ENCODE results near the gene ANGPTL5. TPM values are rescaled to one million over a fixed set of nuclear protein-coding genes. Genes with fewer than 3 reads are reported as not detected.
"Not testable (repeated sequence)": the region's sequence is repeated elsewhere in the genome, so short reads cannot be mapped to it uniquely, and the experiment has no call there.

Gene ANGPTL5
- polyA plus RNA-seq, 5 donors = 0.04 to 0.13 (median 0.07) TPM; not detected in 1

GRCh38 chr11:101889767-101890166 is 26.6 kb downstream of the ANGPTL5 start:
- no peak for DNase-seq

- DNase-seq = no peak
Measured at GRCh38 chr11:101885631-101886030, 30.7 kb downstream of the ANGPTL5 start.

DNA sequence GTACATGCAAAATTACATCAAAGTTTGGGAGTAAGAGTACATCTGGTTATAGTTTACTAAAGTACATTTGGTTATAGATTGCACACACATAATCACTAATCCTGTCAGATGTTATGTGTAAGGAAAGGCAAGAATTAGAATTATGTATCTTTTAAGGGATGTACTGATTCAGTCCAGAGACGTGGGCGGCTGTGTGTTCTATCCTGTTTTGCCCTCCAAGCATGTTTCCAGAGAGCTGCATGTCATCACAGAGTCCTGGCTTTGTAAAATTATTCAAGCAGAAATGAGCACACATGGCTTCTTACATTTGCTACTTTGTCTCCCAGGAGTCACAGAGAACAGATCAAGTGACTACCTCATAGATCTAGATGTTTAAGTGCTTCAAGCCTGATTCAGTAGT is 34.7 kb downstream of the ANGPTL5 start:
- DNase-seq = no peak

GRCh38 chr11:101880222-101880621 is 36.1 kb downstream of the ANGPTL5 start:
- DNase-seq = no peak

GRCh38 chr11:101872171-101872882 is 44.0 kb downstream of the ANGPTL5 start:
- DNase-seq = no peak

GRCh38 chr11:101870510-101870909 is 45.8 kb downstream of the ANGPTL5 start:
- DNase-seq = no peak

DNA sequence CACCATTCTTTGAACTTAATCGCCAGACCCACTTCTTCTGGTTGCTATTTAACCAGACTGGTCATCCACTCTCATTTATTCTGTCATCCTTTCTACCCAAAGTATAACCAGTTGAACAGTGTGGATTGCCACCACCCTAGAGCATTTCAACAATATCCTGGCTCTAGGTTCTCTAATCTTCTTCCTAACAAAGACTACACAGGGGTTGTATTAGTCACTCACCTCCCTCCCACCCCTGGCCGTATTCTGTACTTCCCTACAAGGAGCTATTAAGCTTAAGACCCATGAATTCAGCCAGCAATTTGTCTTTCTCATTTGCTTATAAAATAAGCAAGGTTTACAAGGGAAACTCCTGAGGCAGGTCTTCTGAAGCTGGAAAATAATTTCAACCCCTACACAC is 48.4 kb downstream of the ANGPTL5 start:
- no peak for DNase-seq

DNA sequence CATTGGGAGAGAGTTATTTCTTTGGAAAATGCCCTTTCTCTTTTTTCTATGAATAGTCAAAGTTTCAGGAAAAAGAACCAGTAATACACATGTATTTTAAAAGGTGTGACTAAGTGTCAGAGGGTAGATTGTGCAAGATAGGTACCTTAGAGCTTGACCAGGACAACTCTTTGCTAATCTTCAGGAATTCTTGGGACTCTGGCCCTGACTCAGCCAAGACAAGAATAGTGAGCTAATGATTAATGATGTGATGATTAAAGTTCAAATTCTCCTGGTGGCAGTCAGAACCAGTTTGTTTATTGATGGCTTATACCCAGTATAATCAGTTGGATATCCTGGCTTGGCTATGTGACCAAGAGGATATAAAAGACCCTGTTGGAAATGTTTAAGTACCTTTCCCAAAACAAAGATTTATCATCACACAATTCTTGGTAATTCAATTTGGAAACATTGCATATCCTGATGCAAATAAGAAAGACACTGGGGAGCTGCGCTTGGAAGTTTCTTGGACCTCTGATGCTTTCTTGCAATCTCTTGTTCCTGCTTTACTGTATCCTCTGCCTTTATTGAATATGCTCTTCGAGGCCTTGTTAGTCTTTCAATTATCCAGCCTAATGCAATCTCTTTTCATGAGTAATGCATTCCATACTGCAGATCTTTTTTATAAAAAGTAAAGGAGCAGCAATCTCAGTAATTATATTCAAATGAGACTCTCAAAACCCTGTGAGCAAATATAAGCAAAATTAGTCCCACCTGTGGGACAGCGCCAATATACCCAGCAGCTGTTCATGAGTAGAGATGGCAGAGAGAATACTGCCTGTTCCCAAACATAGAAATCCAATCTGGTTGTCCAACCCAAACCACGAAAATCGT is 49.5 kb downstream of the ANGPTL5 start:
- no peak for DNase-seq

- DNase-seq = no peak
Measured at GRCh38 chr11:101864098-101864497, 52.2 kb downstream of the ANGPTL5 start.

DNA sequence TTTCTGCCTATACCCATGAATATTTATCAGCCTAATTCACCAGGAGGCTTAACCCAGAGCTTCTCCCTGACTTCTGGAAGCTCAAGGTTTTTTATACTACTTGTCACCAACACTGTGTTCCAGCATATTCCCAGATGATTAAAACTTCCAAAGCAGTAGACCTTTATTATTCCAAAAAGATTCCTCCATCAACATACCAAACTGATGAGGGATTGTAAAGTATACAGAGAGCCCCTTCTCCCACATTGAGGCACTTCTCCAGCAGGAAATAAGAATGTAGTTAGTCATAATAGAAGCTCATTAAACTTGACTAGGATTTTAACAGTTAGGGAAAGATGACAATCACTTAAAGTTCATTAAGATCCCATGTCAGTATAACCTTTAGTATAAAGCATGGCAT is 53.0 kb downstream of the ANGPTL5 start:
- no peak for DNase-seq

- DNase-seq = no peak
Measured at GRCh38 chr11:101862391-101863233, 53.7 kb downstream of the ANGPTL5 start.

DNA sequence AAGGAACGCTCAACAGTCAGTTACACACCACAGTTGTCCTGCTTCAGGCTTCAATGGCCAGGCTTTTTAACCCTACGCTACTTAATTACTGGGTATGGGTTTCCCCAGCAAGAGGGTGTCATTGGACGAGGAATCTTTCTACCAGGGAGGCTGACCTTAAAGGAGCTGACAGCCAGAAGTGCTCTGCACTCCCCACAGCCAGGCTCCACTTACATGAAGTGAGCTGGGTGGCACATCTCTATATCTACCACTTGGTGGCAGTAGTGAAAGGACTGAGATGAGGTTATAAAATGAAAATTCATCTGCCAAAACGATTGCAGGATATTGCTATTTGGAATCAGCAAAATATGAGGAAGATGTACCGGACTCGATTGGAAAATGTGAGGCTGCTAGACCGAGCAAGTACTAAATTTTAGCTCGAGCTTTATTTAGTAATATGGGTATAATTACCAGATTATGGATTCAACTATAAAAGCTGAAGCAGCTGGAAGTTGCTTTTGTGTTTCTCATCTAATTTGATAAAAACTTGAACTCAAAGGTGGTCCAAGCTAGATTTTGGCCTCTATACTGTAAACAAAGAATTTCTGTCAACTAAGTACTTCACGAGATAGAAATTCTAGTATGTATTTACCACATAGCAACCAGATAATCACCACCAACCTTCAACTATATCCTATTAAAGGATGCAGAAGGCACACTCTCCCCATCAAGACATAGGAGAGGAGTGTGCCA is 55.5 kb downstream of the ANGPTL5 start:
- DNase-seq = peak; percentile 49 to 67

GRCh38 chr11:101852260-101852659 is 64.1 kb downstream of the ANGPTL5 start:
- DNase-seq = not testable (repeated sequence)

- DNase-seq = peak in 1 of 2 donors; percentile 18
Measured at GRCh38 chr11:101848262-101848661, 68.1 kb downstream of the ANGPTL5 start.

- DNase-seq = no peak
Measured at GRCh38 chr11:101844608-101845007, 71.7 kb downstream of the ANGPTL5 start.

DNA sequence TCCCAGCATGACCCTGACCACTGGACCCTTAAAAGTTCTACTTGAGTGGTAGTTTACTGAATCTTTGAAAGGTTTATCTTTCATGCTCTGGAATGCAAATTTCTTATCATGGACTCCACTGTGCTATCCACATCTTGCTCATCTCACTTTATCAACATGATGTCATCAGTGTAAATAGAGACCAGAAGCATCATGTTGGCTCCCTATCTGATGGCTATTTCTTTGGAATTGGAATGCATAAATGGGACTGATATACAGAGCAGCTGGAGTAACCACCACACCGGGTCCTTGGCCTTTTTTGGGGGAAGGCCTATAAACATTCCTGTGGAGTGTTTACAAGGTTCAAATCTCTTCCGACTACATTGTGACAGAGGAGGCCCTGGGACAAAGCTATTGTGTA is 75.6 kb downstream of the ANGPTL5 start:
- no peak for DNase-seq

Other genes starting within 250 kb of the ANGPTL5 start
- gene CEP126, start 1.5 kb downstream of the ANGPTL5 start, polyA plus RNA-seq (ENCODE audit: insufficient read depth in 1 of 5, insufficient read length in 5 of 5, low replicate concordance in 1 of 5) = 10 to 100 TPM in 4 of 5 donors, 1 to 10 TPM in 1; 8.2 to 18.3 (median 15.2) TPM
- 10 to 100 TPM in 1 of 5 donors, 1 to 10 TPM in 4; 6.0 to 10.6 (median 8.7) TPM for gene CFAP300, start 130.9 kb upstream of the ANGPTL5 start, polyA plus RNA-seq (ENCODE audit: insufficient read depth in 1 of 5, insufficient read length in 5 of 5, low replicate concordance in 1 of 5)
- 100 to 1,000 TPM; 228 to 385 (median 348) TPM for gene YAP1, start 193.9 kb upstream of the ANGPTL5 start, polyA plus RNA-seq (ENCODE audit: insufficient read depth in 1 of 5, insufficient read length in 5 of 5, low replicate concordance in 1 of 5)

Measured in right lung (tissue), 5 donors.